HFF-Myc (cell line): ENCODE measurements around the gene BACH2.
A peak's percentile ranks its signal among the peaks of the same experiment; 100 is the strongest.

Experiments
- DNase-seq: peaks from one replicate; pipeline ENCODE4 v3.0.0-alpha.2; 2011; ENCODE audit warnings: low read depth; ENCODE audit errors: extremely low read depth
- H3K4me3 ChIP-seq: replicated peaks from 2 replicates; pipeline ENCODE4 v1.5.1; 2011; ENCODE audit warnings: low read depth, mild to moderate bottlenecking, control low read depth, low read length
- CTCF ChIP-seq: IDR thresholded peaks from 2 replicates; pipeline ENCODE4 v1.5.1; 2012; ENCODE audit warnings: mild to moderate bottlenecking, low read depth, low read length, control low read depth; ENCODE audit errors: missing control alignments

Gene BACH2

DNA sequence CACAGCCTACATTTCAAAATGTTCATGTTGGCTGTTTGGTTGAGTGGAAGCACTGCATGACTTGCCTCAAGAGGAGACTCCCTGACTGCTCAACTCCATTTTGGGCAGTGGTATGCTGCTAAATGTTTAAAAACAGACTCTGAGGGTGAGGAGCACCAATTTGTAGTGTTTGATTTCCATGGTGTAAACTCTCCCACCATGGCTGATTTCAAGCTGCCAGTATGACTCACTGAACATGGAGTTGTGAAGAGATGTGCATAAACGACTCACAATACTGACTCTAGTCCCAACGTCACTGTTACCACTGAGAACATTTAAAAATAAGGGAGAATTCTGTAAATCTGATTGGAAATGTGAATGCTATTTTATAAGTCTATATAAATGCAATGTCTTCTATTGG, 70.4 kb downstream of the BACH2 start:
- DNase-seq: no peak
- H3K4me3 ChIP-seq: no peak overlapping the region
- no peak for TF ChIP-seq CTCF

DNA sequence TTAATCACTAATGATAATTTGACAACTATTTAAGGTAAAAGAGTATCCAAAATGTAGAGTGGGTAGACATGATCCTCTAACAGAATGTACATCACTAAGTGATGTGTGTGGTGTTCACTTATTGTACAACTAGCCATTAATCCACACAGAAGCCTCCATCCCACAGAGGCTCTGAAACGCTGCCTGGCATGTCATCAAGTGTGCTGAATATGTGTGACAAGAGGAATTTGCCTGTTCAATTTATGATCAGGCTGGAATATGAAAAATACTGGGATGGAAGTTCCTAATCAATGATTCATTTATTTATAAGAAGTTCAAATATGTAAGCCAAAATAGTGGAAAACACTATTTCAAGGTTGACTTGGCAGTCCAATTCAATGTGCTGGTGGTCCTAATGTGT, 72.4 kb downstream of the BACH2 start:
- no peak for TF ChIP-seq CTCF
- no peak for DNase-seq
- no peak overlapping the region for H3K4me3 ChIP-seq

- no peak for TF ChIP-seq CTCF
- no peak overlapping the region for H3K4me3 ChIP-seq
- DNase-seq: peak; percentile 15
Observed at GRCh38 chr6:90222724-90223198, 73.9 kb downstream of the BACH2 start.

GRCh38 chr6:90222008-90222407, 74.6 kb downstream of the BACH2 start:
- no peak overlapping the region for H3K4me3 ChIP-seq
- no peak for TF ChIP-seq CTCF
- DNase-seq: no peak

- no peak for TF ChIP-seq CTCF
- no peak for DNase-seq
- no peak overlapping the region for H3K4me3 ChIP-seq
Observed at GRCh38 chr6:90221403-90221802, 75.2 kb downstream of the BACH2 start.

GRCh38 chr6:90220273-90220672, 76.4 kb downstream of the BACH2 start:
- no peak for TF ChIP-seq CTCF
- DNase-seq: no peak
- H3K4me3 ChIP-seq: no peak overlapping the region
